GM06990 (cell line): ENCODE data around the gene CHD8.

Experiments
- DNase-seq: peaks from one replicate; pipeline ENCODE4 v3.0.0-alpha.2; 2011; ENCODE audit not compliant: insufficient read length; ENCODE audit errors: extremely low read depth
- H3K27me3 ChIP-seq: replicated peaks from 2 replicates; pipeline ENCODE4 v1.6.0; 2011; ENCODE audit warnings: low read length; ENCODE audit not compliant: control insufficient read depth, insufficient read depth
- H3K36me3 ChIP-seq: 2 replicates; pipeline ENCODE4 v1.5.1; 2011; ENCODE audit warnings: low read length; ENCODE audit not compliant: control insufficient read depth, insufficient read depth
- H3K4me3 ChIP-seq: replicated peaks from 2 replicates; pipeline ENCODE4 v1.5.1; 2011; ENCODE audit warnings: low read depth, mild to moderate bottlenecking, control low read depth, low read length
- CTCF ChIP-seq: IDR thresholded peaks from 2 replicates; pipeline ENCODE4 v1.5.1; 2011; ENCODE audit warnings: low read length, control low read depth, mild to moderate bottlenecking, inconsistent platforms; ENCODE audit not compliant: insufficient read depth, poor library complexity, severe bottlenecking

Gene CHD8

GRCh38 chr14:21428930-21429329 is 27.0 kb downstream of the CHD8 start:
- DNase-seq: no peak
- TF ChIP-seq CTCF: no peak
- no peak overlapping the region for H3K4me3 ChIP-seq
- H3K27me3 ChIP-seq: no peaks in the 10 kb centered on the region
- peaks cover 26% of the 10 kb centered on the region for H3K36me3 ChIP-seq

- Histone ChIP-seq H3K36me3 (peaks cover 29% of the 10 kb centered on the region), H3K4me3 (no peak overlapping the region), H3K27me3 (no peaks in the 10 kb centered on the region)
- no peak for DNase-seq
- no peak for TF ChIP-seq CTCF
These were observed 29.2 kb downstream of the CHD8 start for GRCh38 chr14:21426692-21427091.

GRCh38 chr14:21419528-21419927 is 36.4 kb downstream of the CHD8 start:
- TF ChIP-seq CTCF: no peak
- Histone ChIP-seq H3K36me3 (peaks cover 8% of the 10 kb centered on the region), H3K27me3 (no peaks in the 10 kb centered on the region), H3K4me3 (no peak overlapping the region)
- no peak for DNase-seq

- H3K36me3 ChIP-seq: peaks cover 13% of the 10 kb centered on the region
- no peak for TF ChIP-seq CTCF
- H3K27me3 ChIP-seq: no peaks in the 10 kb centered on the region
- DNase-seq: no peak
- H3K4me3 ChIP-seq: no peak overlapping the region
These were observed 40.6 kb downstream of the CHD8 start for GRCh38 chr14:21415329-21415728.

GRCh38 chr14:21414137-21414631 is 41.7 kb downstream of the CHD8 start:
- no peak overlapping the region for H3K4me3 ChIP-seq
- no peak for TF ChIP-seq CTCF
- no peaks in the 10 kb centered on the region for H3K27me3 ChIP-seq
- peak; percentile 63 for DNase-seq
- peaks cover 8% of the 10 kb centered on the region for H3K36me3 ChIP-seq

- Histone ChIP-seq H3K27me3 (no peaks in the 10 kb centered on the region), H3K4me3 (no peak overlapping the region), H3K36me3 (peaks cover 19% of the 10 kb centered on the region)
- no peak for TF ChIP-seq CTCF
- DNase-seq: no peak
These were observed 47.8 kb downstream of the CHD8 start for GRCh38 chr14:21408147-21408546.
